Adipocyte (in vitro differentiated cells): Measurements from ENCODE around the gene TSN.

ENCODE experiments used
- DNase-seq: peaks from one replicate; pipeline ENCODE4 v3.0.0-alpha.2; 2015; ENCODE audit warnings: low read depth
- H3K27me3 ChIP-seq: replicated peaks from 2 replicates; pipeline ENCODE4 v1.7.0; 2013; ENCODE audit warnings: mild to moderate bottlenecking, low read length, moderate library complexity; ENCODE audit not compliant: control insufficient read depth, insufficient read depth
- H3K36me3 ChIP-seq: 2 replicates; pipeline ENCODE4 v1.7.0; 2013; ENCODE audit warnings: low read length, mild to moderate bottlenecking, moderate library complexity; ENCODE audit not compliant: control insufficient read depth, insufficient read depth, severe bottlenecking
- H3K4me1 ChIP-seq: 2 replicates; pipeline ENCODE4 v1.7.0; 2013; ENCODE audit warnings: mild to moderate bottlenecking, low read length, moderate library complexity; ENCODE audit not compliant: control insufficient read depth, insufficient read depth
- H3K4me3 ChIP-seq: 2 replicates; pipeline ENCODE4 v1.7.0; 2013; ENCODE audit warnings: mild to moderate bottlenecking, low read length, moderate library complexity
- H3K9ac ChIP-seq: 2 replicates; pipeline ENCODE4 v1.7.0; 2013; ENCODE audit warnings: mild to moderate bottlenecking, low read length, moderate library complexity
- H3K9me3 ChIP-seq: 2 replicates; pipeline ENCODE4 v1.7.0; 2013; ENCODE audit warnings: mild to moderate bottlenecking, low read length, moderate library complexity; ENCODE audit not compliant: control insufficient read depth

Gene TSN

DNA sequence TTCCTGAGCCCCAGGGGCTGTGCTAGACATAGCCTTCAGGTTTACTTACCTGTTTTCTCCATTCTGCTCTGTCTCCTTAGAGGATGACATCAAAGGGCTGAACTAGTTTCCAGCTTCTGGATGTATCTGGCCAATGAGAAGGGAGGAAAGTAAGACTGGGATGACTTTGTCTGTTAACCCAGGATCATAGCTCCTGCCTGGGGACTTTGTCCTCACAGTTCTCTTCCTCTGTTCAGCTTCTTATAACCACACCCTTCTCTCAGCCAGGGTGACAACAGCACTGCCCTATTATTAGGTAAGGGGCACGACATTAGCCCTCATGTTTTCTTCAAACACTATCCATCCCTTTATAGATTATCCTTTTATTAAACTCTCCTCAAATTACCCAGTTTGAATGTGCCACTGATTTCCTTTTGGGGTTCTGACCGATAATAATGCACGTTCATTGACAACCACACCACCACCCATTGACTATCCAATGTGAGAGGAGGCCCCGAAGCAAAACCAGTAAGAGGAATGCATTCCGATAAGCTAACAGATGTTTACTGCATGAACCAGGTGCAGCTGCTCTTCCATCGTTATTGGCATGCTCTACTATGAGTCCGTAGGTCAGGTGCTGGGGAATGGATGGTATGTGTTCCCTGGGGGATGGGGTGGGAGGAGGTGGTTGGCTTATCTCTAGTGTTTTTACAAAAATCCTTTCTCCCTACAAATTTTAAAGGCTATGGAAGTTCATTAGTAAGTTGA lies 23.5 kb downstream of the TSN start:
- H3K27me3 ChIP-seq = peaks cover 12% of the 10 kb centered on the region
- H3K4me3 ChIP-seq = no peak overlapping the region
- no peak for DNase-seq
- H3K36me3 ChIP-seq = no peaks in the 10 kb centered on the region
- H3K9me3 ChIP-seq = no peaks in the 10 kb centered on the region
- H3K9ac ChIP-seq = no peak overlapping the region
- no peaks in the 10 kb centered on the region for H3K4me1 ChIP-seq

DNA sequence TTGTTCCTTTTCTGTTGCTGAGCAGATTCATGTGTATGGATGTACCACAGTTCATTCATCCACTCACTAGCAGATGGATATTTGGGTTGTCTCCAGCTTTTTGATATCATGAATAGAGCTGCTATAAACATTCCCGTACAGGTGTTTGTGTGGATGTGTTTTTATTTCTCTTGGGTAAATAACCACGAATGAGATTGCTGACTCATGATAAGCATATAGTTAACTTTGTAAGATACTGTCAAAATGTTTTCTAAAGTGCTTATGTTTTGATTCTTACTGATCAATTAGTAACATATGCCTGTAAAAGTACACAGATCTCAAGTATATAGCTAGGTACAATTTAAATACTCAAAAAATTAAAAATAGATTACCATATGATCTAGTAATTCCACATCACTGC lies 27.7 kb downstream of the TSN start:
- H3K36me3 ChIP-seq = no peaks in the 10 kb centered on the region
- H3K4me1 ChIP-seq = no peaks in the 10 kb centered on the region
- no peak overlapping the region for H3K4me3 ChIP-seq
- DNase-seq = no peak
- H3K27me3 ChIP-seq = peaks cover 17% of the 10 kb centered on the region
- no peak overlapping the region for H3K9ac ChIP-seq
- no peaks in the 10 kb centered on the region for H3K9me3 ChIP-seq

DNA sequence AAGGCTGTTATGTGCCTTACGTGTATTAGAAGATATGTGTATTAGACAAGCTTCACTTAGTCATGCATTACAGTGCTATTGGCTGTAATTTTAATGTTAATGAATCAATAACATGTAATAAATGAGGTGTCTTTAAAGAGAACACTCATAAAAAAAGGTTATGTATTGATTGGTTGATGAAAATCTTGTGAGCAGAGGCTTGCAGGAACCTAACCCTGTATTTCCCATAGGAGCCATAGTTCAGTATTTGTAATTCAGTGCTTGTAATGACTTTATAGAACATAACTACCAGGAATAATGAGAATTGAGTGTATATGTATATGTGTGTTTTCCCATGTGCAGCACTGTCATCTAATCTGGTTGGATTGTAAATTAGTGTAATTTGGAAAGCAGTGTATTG lies 33.2 kb downstream of the TSN start:
- Histone ChIP-seq H3K27me3 (peaks cover 8% of the 10 kb centered on the region), H3K36me3 (no peaks in the 10 kb centered on the region), H3K9me3 (peaks cover 6% of the 10 kb centered on the region), H3K4me3 (no peak overlapping the region), H3K4me1 (no peaks in the 10 kb centered on the region), H3K9ac (no peak overlapping the region)
- DNase-seq = no peak

DNA sequence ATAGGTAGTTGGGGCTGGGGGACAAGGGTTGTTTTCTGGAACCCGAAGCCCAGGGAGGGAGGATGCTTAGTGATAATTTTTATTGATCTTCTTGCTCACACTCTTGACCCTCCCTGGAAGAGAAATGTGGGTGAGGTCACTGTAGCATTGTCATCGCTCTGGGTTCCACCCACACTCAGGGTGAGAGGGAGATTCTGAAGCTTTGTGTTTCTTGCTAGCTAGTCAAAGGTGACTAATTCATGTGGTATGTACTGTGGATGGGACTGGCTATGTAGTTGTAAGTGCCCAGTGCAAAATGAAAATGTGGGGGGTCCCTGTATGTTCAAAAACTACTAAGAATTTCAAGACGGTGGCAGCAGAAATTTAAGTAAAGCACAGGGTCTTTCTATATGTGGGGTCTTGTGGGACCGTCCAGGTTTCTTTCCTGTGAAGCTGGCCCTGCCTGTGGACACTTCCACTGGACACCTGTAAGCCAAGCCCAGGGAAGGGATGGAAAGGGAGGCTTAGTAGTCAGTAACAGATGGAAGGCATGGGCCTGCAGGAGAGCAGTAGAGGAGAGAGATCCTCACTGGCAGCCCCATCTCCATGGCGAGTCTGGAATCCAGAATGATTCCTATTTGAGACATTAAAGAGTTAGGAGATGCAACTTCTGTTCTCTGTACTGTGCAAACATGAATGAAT lies 35.0 kb downstream of the TSN start:
- Histone ChIP-seq H3K4me3 (no peak overlapping the region), H3K36me3 (no peaks in the 10 kb centered on the region), H3K27me3 (peaks cover 14% of the 10 kb centered on the region), H3K9ac (no peak overlapping the region), H3K9me3 (peaks cover 6% of the 10 kb centered on the region), H3K4me1 (no peaks in the 10 kb centered on the region)
- DNase-seq = peak; percentile 70

DNA sequence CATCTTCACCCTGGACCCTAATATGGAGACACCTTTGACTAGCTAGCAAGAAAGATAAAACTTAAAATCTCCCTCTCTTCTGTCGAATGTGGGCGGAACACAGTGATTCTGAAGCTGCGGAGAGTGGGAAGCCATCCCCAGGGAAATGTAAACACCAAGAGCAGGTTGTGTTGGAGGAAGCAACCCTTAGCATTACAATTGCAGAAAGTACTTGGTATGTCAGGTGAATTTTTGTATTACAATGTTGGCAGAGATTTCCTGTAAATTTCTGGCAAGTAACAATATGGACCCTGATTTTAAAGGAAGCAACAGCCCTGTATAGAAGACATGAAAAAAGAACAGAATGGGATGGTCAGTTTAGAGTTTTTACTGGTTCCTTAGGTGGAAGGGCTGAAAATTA lies 35.8 kb downstream of the TSN start:
- DNase-seq = no peak
- Histone ChIP-seq H3K36me3 (no peaks in the 10 kb centered on the region), H3K9ac (no peak overlapping the region), H3K4me1 (no peaks in the 10 kb centered on the region), H3K27me3 (peaks cover 11% of the 10 kb centered on the region), H3K9me3 (peaks cover 6% of the 10 kb centered on the region), H3K4me3 (no peak overlapping the region)

DNA sequence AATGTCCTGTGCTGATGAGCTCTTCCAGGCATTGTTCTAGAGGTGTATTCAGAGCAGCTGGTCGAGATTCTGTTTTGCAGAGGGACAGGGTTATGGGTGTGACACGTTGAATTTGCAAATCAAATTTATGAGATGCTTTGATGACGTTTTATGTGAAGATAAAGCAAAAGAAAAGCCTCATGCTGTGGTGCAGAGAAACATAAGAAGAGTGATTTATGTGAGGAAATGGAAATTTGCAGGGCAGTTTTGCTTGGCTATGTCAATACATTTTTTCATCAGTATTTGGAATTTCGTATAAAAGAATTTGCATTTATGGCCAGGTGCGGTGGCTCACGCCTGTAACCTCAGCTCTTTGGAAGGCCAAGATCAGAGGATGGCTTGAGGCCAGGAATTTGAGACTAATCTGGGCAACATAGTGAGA lies 36.4 kb downstream of the TSN start:
- Histone ChIP-seq H3K4me1 (no peaks in the 10 kb centered on the region), H3K4me3 (no peak overlapping the region), H3K9me3 (peaks cover 6% of the 10 kb centered on the region), H3K9ac (no peak overlapping the region), H3K27me3 (peaks cover 16% of the 10 kb centered on the region), H3K36me3 (no peaks in the 10 kb centered on the region)
- DNase-seq = no peak

DNA sequence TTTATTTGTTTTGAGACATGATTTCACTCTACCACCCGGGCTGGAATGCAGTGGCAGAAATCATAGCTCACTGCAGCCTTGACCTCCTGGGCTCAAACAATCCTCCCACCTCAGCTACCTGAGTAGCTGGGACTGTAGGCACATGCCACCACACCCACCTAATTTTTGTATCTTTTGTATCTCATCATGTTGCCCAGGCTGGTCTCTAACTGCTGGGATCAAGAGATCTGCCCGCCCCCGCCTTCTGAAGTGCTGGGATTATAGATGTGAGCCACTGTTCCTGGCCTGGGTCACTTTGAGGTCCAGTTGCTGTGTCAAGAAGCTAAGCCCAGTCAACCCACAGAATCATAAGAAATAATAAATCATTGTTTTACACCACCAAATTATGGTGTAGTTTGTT lies 38.4 kb downstream of the TSN start:
- no peaks in the 10 kb centered on the region for H3K36me3 ChIP-seq
- H3K4me1 ChIP-seq = no peaks in the 10 kb centered on the region
- H3K4me3 ChIP-seq = no peak overlapping the region
- peaks cover 20% of the 10 kb centered on the region for H3K27me3 ChIP-seq
- H3K9me3 ChIP-seq = peaks cover 1% of the 10 kb centered on the region
- H3K9ac ChIP-seq = no peak overlapping the region
- no peak for DNase-seq

DNA sequence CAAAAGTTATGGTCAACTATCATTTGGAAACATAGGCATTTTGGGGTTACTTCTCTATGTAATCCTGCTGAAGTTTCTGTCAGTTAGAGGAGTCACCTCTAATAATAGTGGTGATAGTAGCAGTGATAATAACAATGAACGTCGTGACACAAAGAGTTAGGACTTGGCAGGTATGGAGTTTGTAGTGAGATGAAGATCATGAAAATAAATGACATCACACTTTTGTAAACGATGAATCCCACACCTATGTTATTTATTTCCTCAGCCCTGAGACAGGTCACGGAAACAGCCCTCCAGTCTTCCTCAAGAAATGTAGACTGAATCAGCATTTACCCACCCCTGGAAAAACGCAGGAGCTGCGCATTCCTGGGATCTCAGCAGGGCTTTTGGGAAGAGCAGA lies 38.8 kb downstream of the TSN start:
- Histone ChIP-seq H3K9me3 (no peaks in the 10 kb centered on the region), H3K4me1 (no peaks in the 10 kb centered on the region), H3K27me3 (peaks cover 20% of the 10 kb centered on the region), H3K9ac (no peak overlapping the region), H3K4me3 (no peak overlapping the region), H3K36me3 (no peaks in the 10 kb centered on the region)
- DNase-seq = no peak

DNA sequence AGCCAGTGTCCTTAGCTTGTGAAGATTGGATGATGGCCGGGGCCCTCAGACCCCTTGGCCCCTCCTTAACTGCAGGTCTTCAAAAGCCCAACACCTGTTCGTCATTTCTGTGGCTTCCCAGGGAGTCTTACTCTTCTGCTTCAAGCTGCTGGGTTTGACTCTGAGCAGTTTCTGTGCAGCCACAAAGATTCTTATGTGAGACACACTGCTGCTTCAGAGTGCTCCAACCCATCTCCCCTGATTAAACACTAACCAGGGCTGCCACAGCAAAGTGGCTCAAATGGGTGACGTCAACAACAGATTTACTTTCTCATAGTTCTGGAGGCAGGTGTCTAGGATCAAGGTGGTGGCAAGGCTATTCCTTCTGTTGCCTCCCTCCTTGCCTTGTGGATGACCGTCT lies 40.8 kb downstream of the TSN start:
- no peak for DNase-seq
- no peak overlapping the region for H3K4me3 ChIP-seq

DNA sequence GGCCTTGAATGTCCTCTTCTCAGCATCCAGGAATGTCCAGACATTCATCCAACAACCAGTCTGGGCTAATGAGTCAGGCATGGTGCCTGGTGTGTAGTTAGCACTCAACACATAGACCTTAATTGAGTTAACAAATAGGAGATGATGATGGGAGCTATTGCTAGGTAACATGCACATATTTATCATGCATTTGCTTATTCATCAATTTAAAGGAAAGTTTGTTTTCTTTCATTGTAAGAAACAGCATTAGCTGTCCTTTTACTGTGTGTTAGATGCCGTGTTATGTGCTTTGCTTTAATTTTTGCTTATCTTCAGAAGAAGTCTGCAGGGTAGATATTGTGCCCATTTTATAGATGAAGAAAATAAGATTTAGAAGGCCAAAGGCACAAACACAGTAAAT lies 43.2 kb downstream of the TSN start:
- no peaks in the 10 kb centered on the region for H3K36me3 ChIP-seq
- no peak for DNase-seq
- H3K9ac ChIP-seq = no peak overlapping the region
- no peaks in the 10 kb centered on the region for H3K4me1 ChIP-seq
- peaks cover 22% of the 10 kb centered on the region for H3K27me3 ChIP-seq
- H3K4me3 ChIP-seq = no peak overlapping the region
- H3K9me3 ChIP-seq = peaks cover 13% of the 10 kb centered on the region

More for the DNA sequence above, 40.8 kb downstream of the TSN start:
- peaks cover 20% of the 10 kb centered on the region for H3K27me3 ChIP-seq
- no peak overlapping the region for H3K9ac ChIP-seq
- no peaks in the 10 kb centered on the region for H3K36me3 ChIP-seq
- H3K4me1 ChIP-seq = no peaks in the 10 kb centered on the region
- peaks cover under 1% of the 10 kb centered on the region for H3K9me3 ChIP-seq

DNA sequence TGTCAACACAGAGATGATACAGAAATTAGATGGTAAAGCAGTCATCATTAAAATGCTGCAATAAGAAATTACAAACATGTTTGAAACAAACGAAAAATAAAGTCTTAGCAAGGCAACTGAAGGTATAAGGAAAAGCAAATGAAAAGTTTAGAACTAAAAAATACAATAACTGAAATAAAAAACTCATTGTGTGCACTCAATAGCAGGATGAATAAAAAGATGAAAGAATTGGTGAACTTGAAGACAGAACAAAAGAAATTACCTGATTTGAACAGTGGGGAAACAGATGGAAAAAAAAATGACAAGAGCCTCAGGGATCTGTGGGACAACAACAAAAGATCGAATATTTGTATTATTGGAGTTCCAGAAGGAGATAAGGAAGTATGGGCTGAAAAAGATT lies 46.5 kb downstream of the TSN start:
- H3K36me3 ChIP-seq = no peaks in the 10 kb centered on the region

More for the DNA sequence above, 46.5 kb downstream of the TSN start:
- no peak overlapping the region for H3K4me3 ChIP-seq
- DNase-seq = no peak
- no peak overlapping the region for H3K9ac ChIP-seq
- peaks cover 32% of the 10 kb centered on the region for H3K27me3 ChIP-seq
- H3K4me1 ChIP-seq = no peaks in the 10 kb centered on the region
- H3K9me3 ChIP-seq = peaks cover 13% of the 10 kb centered on the region
